GM12865 (cell line): ENCODE data around the gene PPP1R1A.

Source experiments
- DNase-seq: peaks from one replicate; pipeline ENCODE4 v3.0.0; 2010; ENCODE audit warnings: low read depth
- H3K4me3 ChIP-seq: 2 replicates; pipeline ENCODE4 v1.5.1; 2011; ENCODE audit warnings: mild to moderate bottlenecking, low read depth, low read length, control low read depth
- TF ChIP-seq, protein P1 (sequence below): IDR thresholded peaks from 2 replicates; pipeline ENCODE4 v1.5.1; 2011; ENCODE audit warnings: low read length, control low read depth, low read depth, inconsistent platforms; ENCODE audit not compliant: insufficient read depth; ENCODE audit errors: missing control alignments

PPP1R1A gene

DNA sequence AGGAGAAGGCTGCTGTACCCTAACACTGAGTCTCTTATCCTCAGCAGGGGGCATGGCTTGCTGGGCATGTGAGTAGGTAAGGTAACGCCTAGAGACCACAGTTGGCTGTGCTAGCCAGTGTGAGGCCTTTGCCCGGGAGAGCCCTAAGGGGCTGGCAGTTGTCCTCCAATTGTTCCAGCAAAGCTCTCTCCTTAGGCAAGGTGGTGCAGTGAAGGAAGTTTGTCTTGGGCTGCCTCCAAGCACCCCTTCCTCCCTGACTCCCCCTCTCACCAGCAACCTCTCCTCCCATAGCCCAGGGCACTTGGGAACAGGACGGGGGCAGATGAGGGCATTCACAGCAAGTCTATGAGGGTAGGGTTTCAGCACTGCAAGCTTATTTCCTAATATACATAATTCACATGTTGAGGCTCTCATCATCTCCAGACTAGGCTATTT, 23.3 kb upstream of the PPP1R1A start:
- TF ChIP-seq, protein P1, sequence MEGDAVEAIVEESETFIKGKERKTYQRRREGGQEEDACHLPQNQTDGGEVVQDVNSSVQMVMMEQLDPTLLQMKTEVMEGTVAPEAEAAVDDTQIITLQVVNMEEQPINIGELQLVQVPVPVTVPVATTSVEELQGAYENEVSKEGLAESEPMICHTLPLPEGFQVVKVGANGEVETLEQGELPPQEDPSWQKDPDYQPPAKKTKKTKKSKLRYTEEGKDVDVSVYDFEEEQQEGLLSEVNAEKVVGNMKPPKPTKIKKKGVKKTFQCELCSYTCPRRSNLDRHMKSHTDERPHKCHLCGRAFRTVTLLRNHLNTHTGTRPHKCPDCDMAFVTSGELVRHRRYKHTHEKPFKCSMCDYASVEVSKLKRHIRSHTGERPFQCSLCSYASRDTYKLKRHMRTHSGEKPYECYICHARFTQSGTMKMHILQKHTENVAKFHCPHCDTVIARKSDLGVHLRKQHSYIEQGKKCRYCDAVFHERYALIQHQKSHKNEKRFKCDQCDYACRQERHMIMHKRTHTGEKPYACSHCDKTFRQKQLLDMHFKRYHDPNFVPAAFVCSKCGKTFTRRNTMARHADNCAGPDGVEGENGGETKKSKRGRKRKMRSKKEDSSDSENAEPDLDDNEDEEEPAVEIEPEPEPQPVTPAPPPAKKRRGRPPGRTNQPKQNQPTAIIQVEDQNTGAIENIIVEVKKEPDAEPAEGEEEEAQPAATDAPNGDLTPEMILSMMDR: no peak
- DNase-seq: no peak

DNA sequence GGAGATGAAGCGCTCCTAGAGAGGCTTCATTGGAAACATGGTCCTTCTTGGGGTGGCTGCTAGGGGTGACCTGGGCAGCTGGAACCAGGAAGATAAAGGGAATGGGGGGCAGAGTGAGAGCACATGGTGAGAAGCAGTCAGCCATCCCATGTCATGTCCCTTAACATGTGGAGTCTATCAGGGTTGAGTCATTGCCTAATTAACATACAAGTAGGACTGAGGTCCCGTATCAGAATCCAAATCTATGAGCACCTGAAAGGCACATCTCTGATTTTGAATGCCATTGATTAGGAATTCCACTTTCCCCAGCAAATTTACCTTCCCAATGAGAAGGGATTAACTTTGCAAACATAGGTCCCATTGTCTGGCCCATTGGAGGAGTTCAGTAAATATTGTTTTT, 20.3 kb upstream of the PPP1R1A start:
- TF ChIP-seq, protein P1: no peak
- no peak for DNase-seq
- H3K4me3 ChIP-seq: no peak overlapping the region

More for the DNA sequence above, 23.3 kb upstream of the PPP1R1A start:
- no peak overlapping the region for H3K4me3 ChIP-seq

DNA sequence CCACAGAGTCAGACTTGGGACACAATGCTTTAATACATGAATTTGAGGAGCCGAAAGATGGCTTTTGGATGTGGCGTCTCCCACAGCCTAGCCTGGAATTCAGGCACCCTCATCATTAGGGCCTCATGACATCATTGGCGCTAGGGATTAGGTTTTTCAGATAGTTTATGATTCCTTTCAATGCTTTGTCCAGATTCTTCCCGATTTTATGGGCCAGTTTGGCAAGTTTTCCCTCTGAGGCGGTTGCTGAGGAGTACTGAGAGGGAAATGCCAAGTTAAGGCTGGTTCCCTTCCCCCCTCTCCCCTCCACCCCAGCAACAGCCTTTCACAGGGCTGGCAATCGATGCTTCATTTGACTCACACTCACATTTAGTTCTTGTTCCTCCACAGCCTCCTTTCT, 19.7 kb upstream of the PPP1R1A start:
- TF ChIP-seq, protein P1: no peak
- DNase-seq: no peak
- H3K4me3 ChIP-seq: no peak overlapping the region

DNA sequence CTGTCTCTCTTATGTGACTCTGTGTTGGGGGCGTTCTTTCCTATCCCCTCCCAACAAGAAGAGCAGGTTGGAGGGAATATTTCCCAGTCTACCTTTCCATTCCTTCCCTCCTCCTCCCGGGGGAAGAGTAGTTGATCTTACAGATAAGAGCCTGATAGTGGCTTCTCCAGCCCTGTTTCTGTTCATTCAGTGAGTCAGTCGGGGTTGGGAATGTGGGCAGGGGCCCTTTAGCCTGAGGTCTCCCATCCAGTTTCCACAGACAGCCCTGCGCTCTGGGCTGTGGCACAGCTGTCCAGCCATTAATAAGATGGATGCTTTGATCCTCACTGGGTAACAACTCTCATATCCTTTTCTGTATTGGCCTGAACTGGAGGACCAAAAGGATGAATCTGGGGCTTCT, 18.1 kb upstream of the PPP1R1A start:
- H3K4me3 ChIP-seq: no peak overlapping the region
- TF ChIP-seq, protein P1: no peak
- no peak for DNase-seq

DNA sequence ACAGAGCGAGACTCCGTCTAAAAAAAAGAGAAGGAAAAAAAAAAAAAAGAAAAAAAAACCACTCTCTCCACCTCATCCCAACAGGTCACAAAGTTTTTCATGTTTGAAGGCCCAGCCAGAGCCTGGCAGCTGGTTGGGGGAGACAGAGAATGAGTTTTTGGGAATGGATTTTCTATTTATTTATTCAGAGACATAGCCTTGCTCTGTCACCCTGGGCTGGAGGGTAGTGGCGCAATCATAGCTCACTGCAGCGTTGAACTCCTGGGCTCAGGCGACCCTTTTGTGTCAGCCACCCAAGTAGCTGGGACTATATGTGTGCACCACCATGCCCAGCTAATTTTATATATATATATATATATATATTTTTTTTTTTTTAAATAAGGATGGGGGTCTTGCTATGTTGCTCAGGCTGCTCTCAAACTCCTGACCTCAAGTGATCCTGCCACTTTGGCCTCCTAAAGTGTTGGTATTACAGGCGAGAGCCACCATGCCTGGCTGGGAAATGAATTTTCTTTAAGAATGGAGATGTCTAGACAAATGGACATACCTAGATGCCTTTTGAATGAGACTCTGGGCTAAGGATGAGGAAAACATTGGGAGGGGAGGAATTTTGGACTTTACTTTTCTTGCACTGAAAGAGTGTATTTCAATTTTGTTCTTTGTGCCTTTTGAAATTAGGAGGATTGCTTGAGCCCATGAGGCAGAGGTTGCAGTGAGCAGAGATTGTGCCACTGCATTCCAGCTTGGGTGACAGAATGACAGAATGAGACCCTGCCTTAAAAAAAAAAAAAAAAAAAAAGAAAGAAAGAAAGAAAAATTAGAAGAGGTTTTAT, 16.9 kb upstream of the PPP1R1A start:
- TF ChIP-seq, protein P1: no peak
- no peak for DNase-seq
- H3K4me3 ChIP-seq: no peak overlapping the region

DNA sequence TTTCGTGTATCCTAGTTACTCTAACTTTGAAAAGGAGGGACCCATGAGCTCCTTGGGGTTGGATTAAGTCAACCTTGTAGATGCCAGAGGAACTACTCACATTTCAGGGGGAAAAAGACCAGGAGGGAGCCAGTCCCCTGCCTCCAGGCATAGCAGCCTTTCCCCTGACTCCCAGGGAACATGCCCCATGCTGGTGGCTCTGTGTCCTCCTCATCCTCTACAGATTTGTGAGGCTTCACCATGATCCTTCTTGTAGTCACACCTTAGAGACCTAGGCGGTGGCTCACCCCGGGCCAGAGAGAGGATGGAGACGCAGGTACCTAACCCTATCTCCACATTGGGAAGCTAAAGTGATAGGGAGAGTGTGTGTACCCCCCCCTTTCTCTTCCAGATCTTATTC, 16.0 kb upstream of the PPP1R1A start:
- no peak overlapping the region for H3K4me3 ChIP-seq
- no peak for DNase-seq
- TF ChIP-seq, protein P1: no peak

DNA sequence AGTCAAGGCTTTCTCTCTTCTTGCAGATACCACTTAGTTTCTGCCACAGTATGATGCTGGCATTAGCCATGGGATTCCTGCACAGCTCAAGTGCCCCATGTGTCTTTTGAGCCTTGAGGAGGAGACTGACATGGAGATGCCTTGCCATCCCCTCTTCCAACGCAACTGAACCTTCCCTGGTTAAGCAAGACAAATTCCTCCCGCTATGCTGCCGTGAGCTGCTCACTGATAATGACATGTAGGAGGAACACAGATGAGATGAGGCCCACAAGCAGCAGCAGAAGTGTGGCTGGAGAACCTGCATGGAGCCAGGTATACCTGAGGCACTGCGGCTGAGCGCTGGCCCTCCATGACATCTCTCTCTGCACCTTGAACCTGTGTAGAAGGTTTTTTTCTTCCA, 15.4 kb upstream of the PPP1R1A start:
- TF ChIP-seq, protein P1: no peak
- no peak for DNase-seq
- H3K4me3 ChIP-seq: no peak overlapping the region
